GM12872 (cell line): ENCODE measurements around the gene LRRC4C.

ENCODE experiments used
- CTCF ChIP-seq: IDR thresholded peaks from 3 replicates; pipeline ENCODE4 v1.5.1; 2011; ENCODE audit warnings: low read depth, mild to moderate bottlenecking, low read length, moderate library complexity; ENCODE audit not compliant: insufficient read depth

The LRRC4C gene

GRCh38 chr11:41382927-41383326, 76.5 kb downstream of the LRRC4C start:
- no peak for TF ChIP-seq CTCF

- no peak for TF ChIP-seq CTCF
Measured at GRCh38 chr11:41379084-41379483, 80.4 kb downstream of the LRRC4C start.

GRCh38 chr11:41377709-41378394, 81.6 kb downstream of the LRRC4C start:
- no peak for TF ChIP-seq CTCF

- TF ChIP-seq CTCF = no peak
Measured at GRCh38 chr11:41351825-41352224, 107.6 kb downstream of the LRRC4C start.

- TF ChIP-seq CTCF = no peak
Measured at GRCh38 chr11:41346042-41346441, 113.4 kb downstream of the LRRC4C start.

- TF ChIP-seq CTCF = no peak
Measured at GRCh38 chr11:41334007-41334933, 125.2 kb downstream of the LRRC4C start.

GRCh38 chr11:41333357-41333756, 126.1 kb downstream of the LRRC4C start:
- no peak for TF ChIP-seq CTCF
